Activated naive CD4-positive, alpha-beta T cell treated with anti-CD3 and anti-CD28 coated beads, Interleukin-2, amount 10 ng/mL, durations not matched to agents 7 days and 5 days (primary cell): Measurements from ENCODE around the gene ZBTB46.

Source experiments
- CTCF ChIA-PET: fragments of 350-600 bp; sonication (Branson Sonifier 250); formaldehyde crosslinking; loops from one replicate; lab custom pipeline; 2021; ENCODE audit warnings: antibody characterized with exemption; lab: Charles Lee
- DNase-seq: peaks from one replicate; pipeline ENCODE4 v3.0.0-alpha.2; 2020
- H3K27ac Mint-ChIP-seq: one replicate; pipeline ENCODE4 v1.8.0; 2021; ENCODE audit warnings: mild to moderate bottlenecking, moderate library complexity, mixed read lengths
- H3K27me3 Mint-ChIP-seq: one replicate; pipeline ENCODE4 v1.8.0; 2021; ENCODE audit warnings: mild to moderate bottlenecking, mixed read lengths
- H3K36me3 Mint-ChIP-seq: one replicate; pipeline ENCODE4 v1.8.0; 2021; ENCODE audit warnings: mixed read lengths
- H3K4me1 Mint-ChIP-seq: one replicate; pipeline ENCODE4 v1.8.0; 2021; ENCODE audit warnings: mixed read lengths
- H3K4me3 Mint-ChIP-seq: one replicate; pipeline ENCODE4 v1.8.0; 2021; ENCODE audit warnings: mild to moderate bottlenecking, moderate library complexity, mixed read lengths
- H3K9me3 Mint-ChIP-seq: one replicate; pipeline ENCODE4 v1.8.0; 2021; ENCODE audit warnings: mixed read lengths

Gene ZBTB46

DNA sequence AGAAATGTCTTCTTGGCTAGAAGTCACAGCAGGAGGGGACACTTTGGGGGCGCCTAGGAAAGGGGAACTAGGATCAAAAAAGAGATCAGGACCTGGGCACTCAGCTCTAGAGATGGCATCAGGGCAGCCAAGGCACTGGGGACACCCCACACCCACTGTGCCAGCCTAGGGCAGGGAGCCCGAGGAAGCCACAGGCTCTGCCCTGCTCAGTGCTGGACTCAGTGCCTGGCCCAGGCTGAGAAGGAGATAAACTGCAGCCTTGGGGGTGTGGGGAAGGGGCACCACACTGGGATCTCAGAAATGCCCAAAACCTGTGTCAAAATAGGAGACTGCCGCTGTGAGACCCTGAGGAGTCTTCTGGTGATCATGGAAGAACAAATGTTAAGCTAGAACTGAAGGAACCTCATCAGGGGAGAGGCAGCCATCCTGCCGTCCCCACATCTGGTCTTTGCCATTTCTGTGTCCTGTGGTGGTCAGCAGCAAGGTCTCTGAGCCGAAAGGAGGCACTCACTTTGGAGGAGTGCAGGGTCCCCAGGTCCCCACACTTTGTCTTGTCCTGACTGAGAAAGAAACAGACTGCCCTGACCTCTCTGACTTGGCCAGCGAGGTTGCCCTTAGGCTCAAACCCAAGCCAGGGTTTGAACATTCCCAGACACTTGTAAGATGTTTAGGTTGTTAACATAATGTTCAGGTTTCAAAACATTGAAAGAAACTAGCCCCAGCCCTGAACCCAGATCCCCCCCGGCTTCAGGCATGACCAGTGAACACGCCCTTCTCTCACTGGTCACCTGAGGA lies 125.6 kb downstream of the ZBTB46 start:
- peaks cover 35% of the 10 kb centered on the region for H3K4me1 Mint-ChIP-seq
- H3K27me3 Mint-ChIP-seq = no peaks in the 10 kb centered on the region
- no peak overlapping the region for H3K27ac Mint-ChIP-seq
- DNase-seq = peak; percentile 11
- peaks cover 35% of the 10 kb centered on the region for H3K36me3 Mint-ChIP-seq
- CTCF ChIA-PET = interaction anchor here (1.1 to 2.9 kb wide), 4 partner anchors 32 to 159 kb away, joined by 3 to 14 read pairs (median 6); partner anchors contain the start of genes LIME1, SLC2A4RG and TPD52L2
- H3K9me3 Mint-ChIP-seq = no peaks in the 10 kb centered on the region
- peak overlapping the region; percentile 37 for H3K4me3 Mint-ChIP-seq

- Mint-ChIP-seq H3K27ac (no peak overlapping the region), H3K4me3 (no peak overlapping the region), H3K27me3 (no peaks in the 10 kb centered on the region), H3K4me1 (peaks cover 33% of the 10 kb centered on the region), H3K36me3 (peaks cover 32% of the 10 kb centered on the region), H3K9me3 (no peaks in the 10 kb centered on the region)
- CTCF ChIA-PET = no interaction called here
- peak; percentile 18 for DNase-seq
Measured at GRCh38 chr20:63704749-63705117, 126.3 kb downstream of the ZBTB46 start.

- H3K9me3 Mint-ChIP-seq = no peaks in the 10 kb centered on the region
- no peaks in the 10 kb centered on the region for H3K27me3 Mint-ChIP-seq
- CTCF ChIA-PET = no interaction called here
- no peak overlapping the region for H3K27ac Mint-ChIP-seq
- no peak overlapping the region for H3K4me3 Mint-ChIP-seq
- H3K36me3 Mint-ChIP-seq = peaks cover 29% of the 10 kb centered on the region
- H3K4me1 Mint-ChIP-seq = peaks cover 29% of the 10 kb centered on the region
- peak; percentile 20 for DNase-seq
Measured at GRCh38 chr20:63703976-63704748, 126.9 kb downstream of the ZBTB46 start.

DNA sequence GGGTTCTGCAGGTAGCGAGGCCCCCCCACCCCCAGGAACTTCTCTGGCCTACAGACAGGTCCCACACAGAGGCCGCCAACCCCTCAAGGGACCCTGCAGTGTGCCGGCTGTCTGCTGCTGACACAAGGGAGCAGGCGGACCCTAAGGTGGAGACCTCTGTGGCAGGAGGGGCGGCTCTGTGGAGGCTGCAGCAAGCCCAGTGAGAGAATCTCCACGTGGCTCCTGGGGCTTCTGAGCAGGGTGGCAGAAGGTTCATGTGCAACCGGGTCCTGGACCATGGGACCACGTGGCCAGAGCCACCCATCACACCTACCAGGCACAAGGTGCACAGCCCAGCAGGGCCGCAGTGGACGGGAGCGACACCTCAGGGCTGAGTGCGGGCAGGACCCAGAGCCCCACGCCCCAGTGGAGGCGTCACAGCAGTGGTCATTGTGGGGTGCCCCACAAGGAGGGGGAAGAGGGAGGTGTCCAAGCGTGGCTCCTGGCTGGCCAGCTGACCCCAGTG lies 127.5 kb downstream of the ZBTB46 start:
- H3K4me3 Mint-ChIP-seq = no peak overlapping the region
- H3K9me3 Mint-ChIP-seq = no peaks in the 10 kb centered on the region
- no peak overlapping the region for H3K27ac Mint-ChIP-seq
- H3K27me3 Mint-ChIP-seq = no peaks in the 10 kb centered on the region
- H3K36me3 Mint-ChIP-seq = peaks cover 25% of the 10 kb centered on the region
- H3K4me1 Mint-ChIP-seq = peaks cover 23% of the 10 kb centered on the region
- peak; percentile 19 for DNase-seq
- CTCF ChIA-PET = no interaction called here

GRCh38 chr20:63702751-63703470 lies 128.2 kb downstream of the ZBTB46 start:
- no peak overlapping the region for H3K4me3 Mint-ChIP-seq
- H3K4me1 Mint-ChIP-seq = peaks cover 21% of the 10 kb centered on the region
- peaks cover 23% of the 10 kb centered on the region for H3K36me3 Mint-ChIP-seq
- no peaks in the 10 kb centered on the region for H3K27me3 Mint-ChIP-seq
- CTCF ChIA-PET = no interaction called here
- no peaks in the 10 kb centered on the region for H3K9me3 Mint-ChIP-seq
- peak; percentile 12 for DNase-seq
- H3K27ac Mint-ChIP-seq = no peak overlapping the region

DNA sequence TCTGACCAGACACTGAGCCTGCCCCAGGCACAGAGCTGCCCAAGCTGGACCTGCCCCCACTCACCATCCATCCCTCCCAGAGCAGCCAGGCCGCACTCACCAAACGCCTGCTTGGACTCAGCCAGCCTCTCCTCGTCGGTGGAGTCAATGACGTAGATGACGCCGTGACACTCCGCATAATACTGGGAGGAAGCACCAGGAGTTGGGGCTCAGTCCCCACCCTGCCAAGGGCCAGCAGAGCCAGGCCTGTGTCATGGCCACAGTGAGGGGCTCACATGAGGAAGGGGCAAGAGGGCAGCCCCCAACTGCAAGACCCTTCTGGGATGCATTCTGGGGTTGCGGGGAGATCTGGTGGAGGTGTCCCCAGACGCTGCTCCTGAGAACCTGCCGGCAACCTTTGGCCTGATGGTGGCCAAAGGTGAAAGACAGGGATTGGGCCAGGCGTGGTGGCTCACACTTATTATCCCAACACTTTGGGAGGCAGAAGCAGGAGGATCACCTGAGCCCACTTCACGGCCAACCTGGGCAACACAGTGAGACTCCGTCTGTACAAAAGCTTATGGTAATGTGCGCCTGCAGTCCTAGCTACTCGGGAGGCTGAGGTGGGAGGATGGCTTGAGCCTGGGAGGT lies 128.9 kb downstream of the ZBTB46 start:
- Mint-ChIP-seq H3K36me3 (peaks cover 23% of the 10 kb centered on the region), H3K4me1 (peaks cover 25% of the 10 kb centered on the region), H3K27ac (no peak overlapping the region), H3K4me3 (no peak overlapping the region), H3K9me3 (no peaks in the 10 kb centered on the region), H3K27me3 (peaks cover 3% of the 10 kb centered on the region)
- CTCF ChIA-PET = no interaction called here
- DNase-seq = no peak

DNA sequence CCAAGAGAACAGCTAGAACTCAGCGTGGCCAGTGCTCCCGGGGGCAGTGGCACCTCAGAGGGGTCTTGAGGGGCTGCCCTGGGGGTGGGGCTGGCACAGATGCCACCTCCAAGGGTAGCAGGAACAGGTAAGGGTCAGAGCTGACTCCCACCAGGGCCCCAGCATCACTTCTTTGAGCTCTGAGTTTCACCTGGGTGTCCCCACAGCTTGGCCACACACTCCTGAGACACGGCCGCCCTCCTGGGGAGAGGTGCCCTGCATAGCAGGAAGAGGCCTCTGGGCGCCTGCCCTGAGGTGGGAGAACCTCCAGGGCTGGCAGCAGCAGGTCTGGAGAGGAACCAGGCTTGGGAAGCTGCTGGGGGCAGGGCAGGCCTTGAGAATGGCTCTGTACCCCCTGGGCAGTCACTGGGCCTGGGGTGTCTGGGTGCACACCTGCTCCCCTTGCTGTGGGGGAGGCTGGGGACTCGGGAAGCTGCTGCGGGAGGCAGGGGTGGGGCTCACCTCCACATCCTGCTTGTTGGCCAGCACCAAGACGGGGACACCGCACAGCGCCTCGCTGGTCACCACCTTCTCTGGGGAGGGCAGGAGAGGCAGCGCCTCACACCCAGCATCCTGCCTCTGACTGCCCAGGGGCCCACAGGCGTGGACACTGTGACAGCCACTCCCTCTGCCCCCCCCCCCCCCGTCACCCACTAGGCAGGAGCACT lies 129.6 kb downstream of the ZBTB46 start:
- Mint-ChIP-seq H3K4me3 (no peak overlapping the region), H3K27ac (peak overlapping the region; percentile 19), H3K4me1 (peaks cover 20% of the 10 kb centered on the region), H3K27me3 (peaks cover 4% of the 10 kb centered on the region), H3K9me3 (no peaks in the 10 kb centered on the region), H3K36me3 (peaks cover 17% of the 10 kb centered on the region)
- CTCF ChIA-PET = no interaction called here
- peak; percentile 28 for DNase-seq

DNA sequence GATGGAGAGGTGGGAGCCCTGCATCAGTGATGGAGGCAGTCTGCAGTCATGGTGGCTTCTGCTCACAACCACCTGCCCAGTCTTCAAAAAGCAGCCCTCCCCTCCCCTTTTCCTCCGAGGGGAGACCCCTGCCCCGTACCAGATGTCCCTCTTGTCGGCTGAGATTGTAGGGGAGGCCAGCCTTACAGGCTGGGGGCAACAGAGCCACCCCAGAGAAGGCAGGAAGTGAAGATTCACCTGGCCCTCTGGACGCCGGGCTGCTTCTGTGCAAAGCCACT lies 130.1 kb downstream of the ZBTB46 start:
- H3K9me3 Mint-ChIP-seq = no peaks in the 10 kb centered on the region
- H3K4me1 Mint-ChIP-seq = peaks cover 20% of the 10 kb centered on the region
- H3K36me3 Mint-ChIP-seq = peaks cover 18% of the 10 kb centered on the region
- no peak overlapping the region for H3K4me3 Mint-ChIP-seq
- DNase-seq = peak; percentile 18
- peak overlapping the region; percentile 19 for H3K27ac Mint-ChIP-seq
- peaks cover 4% of the 10 kb centered on the region for H3K27me3 Mint-ChIP-seq
- CTCF ChIA-PET = no interaction called here

DNA sequence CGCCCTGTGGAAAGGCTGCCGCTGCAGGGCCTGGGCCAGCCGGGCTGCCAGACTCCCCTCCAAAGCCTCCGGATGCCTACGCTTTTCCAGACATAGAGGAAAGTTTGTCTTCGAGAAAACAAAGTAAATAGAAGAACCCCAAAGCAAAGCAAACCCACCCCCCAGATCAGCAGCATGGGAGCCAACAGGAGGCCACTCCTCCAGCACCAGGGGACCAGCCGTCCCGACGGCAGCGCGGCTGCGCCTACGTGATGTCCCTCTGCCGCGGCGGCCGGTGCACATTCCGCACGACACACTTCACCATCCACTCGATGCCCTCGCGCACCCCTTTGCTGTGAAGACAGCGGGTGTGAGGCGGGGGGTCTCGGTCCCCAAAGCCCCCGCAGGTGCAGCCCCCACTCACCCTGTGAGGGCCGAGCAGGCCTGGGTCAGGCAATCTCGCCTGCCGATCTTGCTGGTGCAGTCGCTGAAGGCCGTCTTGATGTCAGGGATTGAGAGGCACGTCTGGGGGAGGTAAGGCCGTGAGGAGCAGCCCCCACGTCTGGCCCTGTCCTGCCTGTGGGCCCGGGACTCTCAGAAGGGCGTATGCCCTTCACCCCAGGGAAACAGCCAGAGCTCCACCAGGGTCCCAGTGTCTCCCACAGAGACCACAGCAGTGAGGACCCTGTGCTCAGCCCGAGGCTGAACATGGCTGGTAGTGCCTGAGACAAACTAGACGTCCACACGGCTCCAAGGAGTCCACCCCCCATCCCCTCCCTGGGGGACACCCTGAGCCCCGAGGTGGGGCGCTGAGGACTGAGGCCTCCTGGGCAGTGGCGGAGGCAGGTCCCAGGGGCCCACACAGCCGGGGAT lies 130.6 kb downstream of the ZBTB46 start:
- Mint-ChIP-seq H3K9me3 (no peaks in the 10 kb centered on the region), H3K36me3 (peaks cover 14% of the 10 kb centered on the region), H3K27ac (peak overlapping the region; percentile 60), H3K27me3 (peaks cover 4% of the 10 kb centered on the region), H3K4me1 (peaks cover 19% of the 10 kb centered on the region), H3K4me3 (no peak overlapping the region)
- CTCF ChIA-PET = no interaction called here
- peak; percentile 19 for DNase-seq

GRCh38 chr20:63699466-63700198 lies 131.4 kb downstream of the ZBTB46 start:
- H3K27ac Mint-ChIP-seq = peak overlapping the region; percentile 58
- peak; percentile 23 for DNase-seq
- H3K9me3 Mint-ChIP-seq = no peaks in the 10 kb centered on the region
- peaks cover 4% of the 10 kb centered on the region for H3K27me3 Mint-ChIP-seq
- CTCF ChIA-PET = no interaction called here
- H3K4me3 Mint-ChIP-seq = no peak overlapping the region
- peaks cover 19% of the 10 kb centered on the region for H3K4me1 Mint-ChIP-seq
- H3K36me3 Mint-ChIP-seq = peaks cover 9% of the 10 kb centered on the region

- no peak overlapping the region for H3K27ac Mint-ChIP-seq
Measured at GRCh38 chr20:63698739-63699465, 132.2 kb downstream of the ZBTB46 start.

More at GRCh38 chr20:63698739-63699465, 132.2 kb downstream of the ZBTB46 start:
- Mint-ChIP-seq H3K36me3 (peaks cover 8% of the 10 kb centered on the region), H3K4me3 (no peak overlapping the region), H3K4me1 (peaks cover 19% of the 10 kb centered on the region), H3K9me3 (no peaks in the 10 kb centered on the region), H3K27me3 (peaks cover 4% of the 10 kb centered on the region)
- peak; percentile 21 for DNase-seq
- CTCF ChIA-PET = no interaction called here
